Erythroblast (primary cell): ENCODE measurements around the gene TGFB1I1.
A peak's percentile ranks its signal among the peaks of the same experiment; 100 is the strongest.

Experiments
- DNase-seq, 2 experiments: peaks; one replicate each; lab custom pipeline; 2025; lab: John Stamatoyannopoulos, UW
- GATA1 ChIP-seq: IDR thresholded peaks from 2 replicates; pipeline ENCODE4 v1.6.1; 2011; ENCODE audit warnings: low read depth, mild to moderate bottlenecking, control low read depth, low read length, moderate library complexity
- POLR2A ChIP-seq: IDR thresholded peaks from 2 replicates; pipeline ENCODE4 v1.6.1; 2011; ENCODE audit warnings: mild to moderate bottlenecking, low read length

TGFB1I1 gene

DNA sequence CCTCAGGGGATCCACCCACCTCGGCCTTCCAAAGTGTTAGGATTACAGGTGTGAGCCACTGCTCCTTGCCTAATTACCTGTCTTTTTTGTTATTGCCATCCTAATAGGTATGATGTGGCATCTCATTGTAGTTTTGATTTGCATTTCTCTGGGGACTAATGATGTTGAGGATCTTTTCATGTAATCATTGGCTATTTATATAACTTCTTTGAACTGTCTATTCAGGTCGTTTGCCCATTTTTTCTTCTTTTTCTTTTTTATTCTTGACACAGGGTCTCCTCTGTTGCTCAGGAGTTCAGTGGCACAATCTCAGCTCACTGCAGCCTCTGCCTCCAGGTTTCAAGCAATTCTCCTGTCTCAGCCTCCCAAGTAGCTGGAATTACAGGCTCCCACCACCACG lies 1.3 kb upstream of the TGFB1I1 start:
- DNase-seq: no peak
- TF ChIP-seq GATA1 (no peak), POLR2A (no peak)

DNA sequence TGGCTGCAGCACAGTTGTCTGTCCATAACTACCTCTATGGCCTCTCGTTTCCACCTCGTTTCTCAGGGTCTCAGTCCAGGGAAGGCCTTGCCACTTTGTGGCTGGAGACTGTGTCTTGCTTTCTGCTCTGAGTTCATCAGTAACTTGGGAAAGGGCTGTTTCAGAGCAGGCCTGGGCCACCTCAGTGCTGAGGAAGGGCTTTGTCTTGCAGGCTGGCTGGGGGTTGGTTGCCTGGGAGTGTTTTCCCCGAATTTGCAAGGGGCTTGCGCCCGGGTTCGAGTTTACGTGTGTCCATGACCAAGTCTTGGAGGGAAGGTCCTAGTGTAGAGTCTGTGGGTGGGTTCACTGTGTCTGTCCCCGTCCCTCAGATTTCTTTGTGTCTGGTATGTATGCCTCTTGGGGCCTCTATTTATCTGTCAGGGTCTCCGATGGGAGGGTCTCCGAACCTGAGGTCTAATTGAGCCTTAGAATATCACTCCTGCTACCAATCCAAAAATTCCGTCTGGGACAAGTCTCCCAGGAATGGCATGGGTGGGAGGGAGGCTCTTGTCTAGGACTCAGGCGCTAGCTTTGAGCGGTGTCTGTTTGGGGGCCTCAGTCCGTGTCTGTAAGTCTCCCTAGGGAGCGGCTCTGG lies 594 bp upstream of the TGFB1I1 start:
- DNase-seq: no peak
- TF ChIP-seq POLR2A: no peak
- TF ChIP-seq GATA1: no peak

DNA sequence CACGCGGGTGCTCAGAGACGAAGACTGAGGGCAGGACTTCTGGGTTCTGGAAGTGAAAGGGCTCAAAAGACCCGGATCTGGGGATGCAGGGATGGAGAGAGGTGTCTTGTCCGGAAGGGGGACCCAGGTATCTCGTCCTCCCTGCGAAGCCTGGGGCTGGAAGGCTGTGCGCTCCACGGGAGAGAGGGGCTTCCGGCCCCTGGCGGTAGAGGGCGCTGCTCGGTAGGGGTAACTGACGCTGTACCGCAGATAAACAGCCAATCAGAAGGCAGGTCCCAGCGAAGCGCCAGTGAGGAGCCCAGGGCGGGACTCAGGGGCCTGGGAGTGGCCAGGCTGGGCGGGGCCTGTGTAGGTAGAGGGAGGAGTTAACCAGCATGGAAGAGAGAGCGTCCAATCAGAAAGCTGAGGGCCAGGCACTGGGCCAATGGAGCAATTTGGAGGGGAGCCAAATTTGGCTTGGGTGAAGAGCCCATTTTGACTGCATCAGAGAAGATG lies 804 bp downstream of the TGFB1I1 start:
- no peak for TF ChIP-seq GATA1
- TF ChIP-seq POLR2A: no peak
- DNase-seq: peak; percentile 93 to 94

- no peak for DNase-seq
- TF ChIP-seq GATA1: no peak
- TF ChIP-seq POLR2A: no peak
These were observed 1.5 kb downstream of the TGFB1I1 start for GRCh38 chr16:31473264-31473984.

- peak in 1 of 2 experiments; percentile 80 for DNase-seq
- TF ChIP-seq POLR2A: no peak
- no peak for TF ChIP-seq GATA1
These were observed 2.3 kb downstream of the TGFB1I1 start for GRCh38 chr16:31474173-31474714.

GRCh38 chr16:31474773-31475738 lies 3.1 kb downstream of the TGFB1I1 start:
- TF ChIP-seq POLR2A: no peak
- TF ChIP-seq GATA1: no peak
- DNase-seq: no peak

DNA sequence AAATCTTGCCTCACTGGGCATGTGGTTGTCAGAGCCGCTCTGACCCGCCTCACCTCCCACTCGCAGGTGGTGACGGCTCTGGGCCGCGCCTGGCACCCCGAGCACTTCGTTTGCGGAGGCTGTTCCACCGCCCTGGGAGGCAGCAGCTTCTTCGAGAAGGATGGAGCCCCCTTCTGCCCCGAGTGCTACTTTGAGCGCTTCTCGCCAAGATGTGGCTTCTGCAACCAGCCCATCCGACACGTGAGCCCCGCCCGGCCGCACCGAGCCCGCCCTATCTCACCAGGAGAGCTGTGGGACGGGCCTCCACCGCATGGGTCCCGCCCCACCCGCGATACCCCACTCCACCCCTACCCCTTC lies 4.0 kb downstream of the TGFB1I1 start:
- TF ChIP-seq POLR2A: no peak

DNA sequence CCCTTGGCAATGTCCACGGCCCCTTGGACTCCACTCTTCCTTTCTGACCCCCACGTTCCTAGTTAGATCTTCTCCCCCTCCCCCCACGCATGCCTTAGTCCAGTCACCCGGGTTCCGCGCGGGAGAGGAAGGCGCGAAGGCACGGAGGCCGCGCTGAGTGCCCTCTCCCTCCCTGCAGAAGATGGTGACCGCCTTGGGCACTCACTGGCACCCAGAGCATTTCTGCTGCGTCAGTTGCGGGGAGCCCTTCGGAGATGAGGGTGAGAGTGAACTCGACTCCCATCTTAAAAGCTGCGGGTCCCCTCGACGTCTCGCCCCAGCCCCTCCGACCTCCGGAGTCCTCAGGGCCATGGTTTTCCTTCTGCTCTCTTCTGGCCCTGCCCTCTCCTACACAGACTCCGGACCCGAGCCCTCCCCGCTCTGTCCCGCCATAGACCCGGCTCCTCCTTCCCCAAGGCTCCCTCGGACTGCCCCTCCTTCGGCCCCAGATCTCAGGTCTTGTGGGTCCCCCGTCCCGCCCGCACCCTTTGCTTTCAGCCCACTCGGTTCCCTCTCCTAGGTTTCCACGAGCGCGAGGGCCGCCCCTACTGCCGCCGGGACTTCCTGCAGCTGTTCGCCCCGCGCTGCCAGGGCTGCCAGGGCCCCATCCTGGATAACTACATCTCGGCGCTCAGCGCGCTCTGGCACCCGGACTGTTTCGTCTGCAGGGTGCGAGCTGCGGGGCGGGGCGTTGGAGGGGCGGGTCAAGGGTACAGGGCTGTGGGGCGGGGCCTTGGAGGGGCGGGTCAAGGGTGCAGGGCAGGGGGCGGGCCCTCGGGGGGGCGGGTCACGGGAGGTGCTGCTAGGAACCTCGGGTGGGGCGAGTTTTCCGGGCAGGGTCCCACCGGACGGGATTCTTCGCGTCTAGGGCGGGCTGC lies 4.6 kb downstream of the TGFB1I1 start:
- no peak for TF ChIP-seq GATA1
- TF ChIP-seq POLR2A: peak; percentile 74
- DNase-seq: peak; percentile 89 to 93

More for the DNA sequence above, 4.0 kb downstream of the TGFB1I1 start:
- peak in 1 of 2 experiments; percentile 62 for DNase-seq

DNA sequence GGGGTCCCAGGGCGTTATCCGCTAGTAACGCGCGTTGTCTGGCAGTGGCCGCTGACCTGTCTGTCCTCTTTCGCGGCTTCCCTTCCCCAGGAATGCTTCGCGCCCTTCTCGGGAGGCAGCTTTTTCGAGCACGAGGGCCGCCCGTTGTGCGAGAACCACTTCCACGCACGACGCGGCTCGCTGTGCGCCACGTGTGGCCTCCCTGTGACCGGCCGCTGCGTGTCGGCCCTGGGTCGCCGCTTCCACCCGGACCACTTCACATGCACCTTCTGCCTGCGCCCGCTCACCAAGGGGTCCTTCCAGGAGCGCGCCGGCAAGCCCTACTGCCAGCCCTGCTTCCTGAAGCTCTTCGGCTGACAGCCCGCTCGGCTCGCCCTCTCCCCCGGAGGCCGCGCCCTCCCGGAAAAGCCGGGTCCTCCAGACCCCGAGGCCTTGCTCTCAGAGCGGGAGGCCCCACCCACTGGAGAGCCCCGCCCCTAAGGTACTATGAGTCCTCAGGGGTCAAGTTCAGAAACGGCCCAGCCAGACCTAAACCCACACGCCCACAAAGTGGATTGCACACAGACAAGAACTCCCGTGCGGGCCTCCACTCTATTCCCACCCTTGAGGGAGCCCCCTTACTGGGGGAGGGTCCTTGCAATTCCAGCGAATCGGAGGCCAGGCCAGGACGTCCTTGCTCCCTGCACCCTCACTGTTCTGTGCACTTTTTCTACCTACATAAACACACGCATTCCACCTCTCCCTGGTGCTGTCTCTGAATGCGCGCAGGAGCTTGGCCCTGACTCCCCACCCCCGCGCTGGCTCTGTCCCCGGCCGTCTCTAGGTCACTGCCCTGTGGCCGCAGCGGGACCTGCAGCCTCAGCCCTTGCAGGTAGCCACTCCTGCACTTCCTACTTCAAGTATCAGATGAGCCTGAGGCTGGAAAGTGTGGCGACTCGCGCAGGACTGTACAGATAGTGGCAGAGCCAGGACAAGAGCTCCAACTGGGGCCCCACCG lies 5.6 kb downstream of the TGFB1I1 start:
- DNase-seq: peak in 1 of 2 experiments; percentile 70
- TF ChIP-seq POLR2A (no peak), GATA1 (no peak)

DNA sequence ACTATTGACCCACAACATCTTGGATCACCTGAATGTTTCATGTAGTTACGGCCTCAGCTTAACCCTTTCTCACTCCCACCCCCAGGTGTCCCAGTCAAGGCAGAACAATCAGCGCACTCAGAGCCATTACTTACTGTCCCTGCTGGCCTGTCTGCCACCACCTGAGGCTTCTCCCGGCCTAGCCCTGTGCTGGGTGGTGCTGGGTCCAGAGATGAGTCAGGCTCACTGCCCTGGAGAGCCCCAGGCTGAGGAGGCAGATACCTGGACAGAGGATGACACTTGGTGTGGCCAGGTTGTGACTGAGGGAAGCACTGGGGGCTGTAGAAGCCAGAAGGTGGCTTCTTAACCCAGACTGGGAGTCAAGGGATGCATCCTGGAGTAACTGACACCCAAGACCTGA lies 7.0 kb downstream of the TGFB1I1 start:
- no peak for DNase-seq
- no peak for TF ChIP-seq POLR2A
- TF ChIP-seq GATA1: no peak

DNA sequence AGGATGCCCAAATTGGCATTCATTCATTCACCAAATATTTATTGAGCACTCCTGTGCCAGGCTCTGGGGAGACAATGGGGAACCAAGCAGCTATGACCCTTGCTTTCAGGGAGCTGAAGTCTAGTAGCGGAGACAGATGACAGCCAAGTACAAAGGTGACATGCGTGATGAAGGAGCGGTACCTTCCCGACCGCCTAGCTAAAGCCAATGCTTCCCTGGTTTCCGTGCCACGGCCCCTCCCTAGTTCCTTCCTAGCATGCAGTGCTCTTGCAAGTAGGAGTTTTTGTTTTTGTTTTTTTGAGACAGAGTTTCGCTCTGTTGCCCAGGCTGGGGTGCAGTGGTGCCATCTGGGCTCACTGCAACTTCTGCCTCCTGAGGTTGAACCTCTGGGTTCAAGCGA lies 7.8 kb downstream of the TGFB1I1 start:
- TF ChIP-seq GATA1: no peak
- no peak for TF ChIP-seq POLR2A
- DNase-seq: no peak
